ENCODE data around the gene ERBIN.

- no peak for TF ChIP-seq REST (IDR thresholded peaks at IDR 0.05; ENCODE audit: low read depth, low read length)
- TF ChIP-seq SIN3A (IDR thresholded peaks at IDR 0.05; ENCODE audit: borderline replicate concordance, low read depth, low read length), result no peak
- TF ChIP-seq POLR2AphosphoS5 (IDR thresholded peaks at IDR 0.05; ENCODE audit: low read depth, low read length), result no peak
- no peak for TF ChIP-seq EP300 (IDR thresholded peaks at IDR 0.05; ENCODE audit: borderline replicate concordance in 1 of 2, low read depth in 1 of 2, low read length in 1 of 2)
- no peak for TF ChIP-seq CTCF (IDR thresholded peaks at IDR 0.05)
- no peak for TF ChIP-seq JUND (IDR thresholded peaks at IDR 0.05)
- TF ChIP-seq IRF3 (IDR thresholded peaks at IDR 0.05; ENCODE audit: low read depth, low read length), result no peak
- TF ChIP-seq MAX (IDR thresholded peaks at IDR 0.05; ENCODE audit: low read depth), result no peak
Measured at GRCh38 chr5:65982635-65983034, 56.3 kb downstream of the ERBIN start.

Data from SK-N-SH (cell line).